HEK293T (cell line): ENCODE results near the gene FGF14.

Experiments used
- ARNT ChIP-seq: fragments of 450-650 bp; IDR thresholded peaks from 2 replicates; pipeline ENCODE4 v1.6.1; 2017; ENCODE audit warnings: mild to moderate bottlenecking
- FOXM1 ChIP-seq: fragments of 450-650 bp; IDR thresholded peaks from 2 replicates; pipeline ENCODE4 v1.6.1; 2017; ENCODE audit warnings: mild to moderate bottlenecking, borderline replicate concordance
- HDGF ChIP-seq: fragments of 450-650 bp; IDR thresholded peaks from 2 replicates; pipeline ENCODE4 v1.6.1; 2017; ENCODE audit warnings: antibody characterized with exemption, borderline replicate concordance
- L3MBTL2 ChIP-seq: fragments of 450-650 bp; conservative IDR thresholded peaks from 2 replicates; pipeline ENCODE4 v1.6.1; 2016; ENCODE audit warnings: mild to moderate bottlenecking
- SP1 ChIP-seq: fragments of 450-650 bp; IDR thresholded peaks from 2 replicates; pipeline ENCODE4 v1.6.1; 2017
- TARDBP ChIP-seq: fragments of 450-650 bp; IDR thresholded peaks from 2 replicates; pipeline ENCODE4 v1.6.1; 2016
- TF ChIP-seq, protein P1 (sequence below): fragments of 450-650 bp; IDR thresholded peaks from 2 replicates; pipeline ENCODE4 v1.6.1; 2016

DNA sequence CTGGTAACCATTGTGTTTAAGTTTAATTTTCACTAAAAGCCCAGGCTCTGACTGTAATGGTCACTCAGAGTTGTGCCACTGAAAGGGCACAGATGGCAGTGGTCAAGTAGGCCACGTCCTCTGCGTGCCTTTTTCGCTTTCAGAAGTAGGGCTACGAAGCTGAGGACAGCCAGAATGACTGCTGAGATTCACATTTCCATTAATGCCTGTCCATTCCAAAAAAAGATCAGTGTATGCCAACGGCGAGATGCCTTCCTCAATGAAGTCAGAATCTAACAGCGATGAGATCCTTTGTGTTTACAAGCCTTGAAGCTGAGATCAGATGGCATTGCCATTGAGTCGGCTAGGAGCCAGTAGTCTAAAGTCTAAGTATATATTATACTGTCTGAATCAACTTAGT lies 311.3 kb downstream of the FGF14 start:
- TF ChIP-seq SP1 (no peak), FOXM1 (no peak), HDGF (no peak), TARDBP (no peak), L3MBTL2 (no peak), ARNT (no peak)
- TF ChIP-seq, protein P1, sequence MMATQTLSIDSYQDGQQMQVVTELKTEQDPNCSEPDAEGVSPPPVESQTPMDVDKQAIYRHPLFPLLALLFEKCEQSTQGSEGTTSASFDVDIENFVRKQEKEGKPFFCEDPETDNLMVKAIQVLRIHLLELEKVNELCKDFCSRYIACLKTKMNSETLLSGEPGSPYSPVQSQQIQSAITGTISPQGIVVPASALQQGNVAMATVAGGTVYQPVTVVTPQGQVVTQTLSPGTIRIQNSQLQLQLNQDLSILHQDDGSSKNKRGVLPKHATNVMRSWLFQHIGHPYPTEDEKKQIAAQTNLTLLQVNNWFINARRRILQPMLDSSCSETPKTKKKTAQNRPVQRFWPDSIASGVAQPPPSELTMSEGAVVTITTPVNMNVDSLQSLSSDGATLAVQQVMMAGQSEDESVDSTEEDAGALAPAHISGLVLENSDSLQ = no peak
